ENCODE results near the gene ANAPC16.

Gene ANAPC16

GRCh38 chr10:72173262-72173618 lies 42.6 kb upstream of the ANAPC16 start:
- H3K27me3 ChIP-seq (ENCODE audit: insufficient read depth, low read depth, severe bottlenecking), result no peaks in the 10 kb centered on the region
- no peak overlapping the region for H3K27ac ChIP-seq
- TF ChIP-seq, protein P1, sequence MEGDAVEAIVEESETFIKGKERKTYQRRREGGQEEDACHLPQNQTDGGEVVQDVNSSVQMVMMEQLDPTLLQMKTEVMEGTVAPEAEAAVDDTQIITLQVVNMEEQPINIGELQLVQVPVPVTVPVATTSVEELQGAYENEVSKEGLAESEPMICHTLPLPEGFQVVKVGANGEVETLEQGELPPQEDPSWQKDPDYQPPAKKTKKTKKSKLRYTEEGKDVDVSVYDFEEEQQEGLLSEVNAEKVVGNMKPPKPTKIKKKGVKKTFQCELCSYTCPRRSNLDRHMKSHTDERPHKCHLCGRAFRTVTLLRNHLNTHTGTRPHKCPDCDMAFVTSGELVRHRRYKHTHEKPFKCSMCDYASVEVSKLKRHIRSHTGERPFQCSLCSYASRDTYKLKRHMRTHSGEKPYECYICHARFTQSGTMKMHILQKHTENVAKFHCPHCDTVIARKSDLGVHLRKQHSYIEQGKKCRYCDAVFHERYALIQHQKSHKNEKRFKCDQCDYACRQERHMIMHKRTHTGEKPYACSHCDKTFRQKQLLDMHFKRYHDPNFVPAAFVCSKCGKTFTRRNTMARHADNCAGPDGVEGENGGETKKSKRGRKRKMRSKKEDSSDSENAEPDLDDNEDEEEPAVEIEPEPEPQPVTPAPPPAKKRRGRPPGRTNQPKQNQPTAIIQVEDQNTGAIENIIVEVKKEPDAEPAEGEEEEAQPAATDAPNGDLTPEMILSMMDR (IDR thresholded peaks at IDR 0.05; ENCODE audit: low read depth, low read length), result no peak
- no peak overlapping the region for H3K4me3 ChIP-seq (ENCODE audit: low read depth, low read length)
- DNase-seq, result no peak
- no peaks in the 10 kb centered on the region; the same call in 1 of the 2 replicates for H3K36me3 ChIP-seq
- H3K9me3 ChIP-seq (ENCODE audit: severe bottlenecking), result no peaks in the 10 kb centered on the region

GRCh38 chr10:72173619-72174296 lies 42.1 kb upstream of the ANAPC16 start:
- TF ChIP-seq, protein P1 (IDR thresholded peaks at IDR 0.05; ENCODE audit: low read depth, low read length), result no peak
- Histone ChIP-seq H3K4me3 (ENCODE audit: low read depth, low read length) (no peak overlapping the region), H3K27me3 (ENCODE audit: insufficient read depth, low read depth, severe bottlenecking) (no peaks in the 10 kb centered on the region), H3K9me3 (ENCODE audit: severe bottlenecking) (no peaks in the 10 kb centered on the region), H3K27ac (no peak overlapping the region), H3K36me3 (no peaks in the 10 kb centered on the region; the same call in 1 of the 2 replicates)
- DNase-seq, result peak; percentile 10

GRCh38 chr10:72174297-72174662 lies 41.5 kb upstream of the ANAPC16 start:
- DNase-seq, result no peak
- H3K27me3 ChIP-seq (ENCODE audit: insufficient read depth, low read depth, severe bottlenecking), result no peaks in the 10 kb centered on the region
- TF ChIP-seq, protein P1 (IDR thresholded peaks at IDR 0.05; ENCODE audit: low read depth, low read length), result no peak
- H3K36me3 ChIP-seq, result no peaks in the 10 kb centered on the region; the same call in 1 of the 2 replicates
- no peaks in the 10 kb centered on the region for H3K9me3 ChIP-seq (ENCODE audit: severe bottlenecking)
- H3K4me3 ChIP-seq (ENCODE audit: low read depth, low read length), result no peak overlapping the region
- no peak overlapping the region for H3K27ac ChIP-seq

GRCh38 chr10:72175149-72175548 lies 40.7 kb upstream of the ANAPC16 start:
- H3K36me3 ChIP-seq, result no peaks in the 10 kb centered on the region; the same call in 1 of the 2 replicates
- H3K4me3 ChIP-seq (ENCODE audit: low read depth, low read length), result no peak overlapping the region
- no peaks in the 10 kb centered on the region for H3K9me3 ChIP-seq (ENCODE audit: severe bottlenecking)
- H3K27me3 ChIP-seq (ENCODE audit: insufficient read depth, low read depth, severe bottlenecking), result no peaks in the 10 kb centered on the region
- H3K27ac ChIP-seq, result no peak overlapping the region
- no peak for DNase-seq
- TF ChIP-seq, protein P1 (IDR thresholded peaks at IDR 0.05; ENCODE audit: low read depth, low read length), result no peak

DNA sequence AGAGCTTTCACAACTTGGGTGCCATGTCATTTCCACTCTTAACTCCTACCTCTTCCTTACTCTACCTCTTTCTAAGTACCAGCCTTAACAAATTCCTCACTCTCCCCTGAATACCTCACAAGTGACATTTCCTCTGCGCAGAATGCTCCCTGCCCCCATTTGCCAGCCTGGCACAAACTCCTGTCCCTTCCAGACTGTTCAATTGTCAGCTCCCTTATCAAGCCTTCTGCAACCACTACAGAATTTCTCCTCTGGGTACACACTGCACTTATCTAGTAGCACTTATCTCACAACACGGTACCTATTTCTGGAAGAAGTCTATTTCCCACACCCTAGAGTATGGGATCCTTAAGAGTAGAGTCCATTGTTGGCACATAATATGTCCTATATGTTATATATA lies 39.1 kb upstream of the ANAPC16 start:
- Histone ChIP-seq H3K4me3 (ENCODE audit: low read depth, low read length) (no peak overlapping the region), H3K27ac (no peak overlapping the region), H3K9me3 (ENCODE audit: severe bottlenecking) (no peaks in the 10 kb centered on the region), H3K27me3 (ENCODE audit: insufficient read depth, low read depth, severe bottlenecking) (no peaks in the 10 kb centered on the region), H3K36me3 (0 out of 2 replicates have a peak, but pooled peaks cover 4% of the 10 kb centered on the region)
- no peak for DNase-seq
- TF ChIP-seq, protein P1 (IDR thresholded peaks at IDR 0.05; ENCODE audit: low read depth, low read length), result no peak

GRCh38 chr10:72177454-72177853 lies 38.4 kb upstream of the ANAPC16 start:
- DNase-seq, result no peak
- TF ChIP-seq, protein P1 (IDR thresholded peaks at IDR 0.05; ENCODE audit: low read depth, low read length), result no peak
- H3K27me3 ChIP-seq (ENCODE audit: insufficient read depth, low read depth, severe bottlenecking), result no peaks in the 10 kb centered on the region
- H3K9me3 ChIP-seq (ENCODE audit: severe bottlenecking), result no peaks in the 10 kb centered on the region
- H3K4me3 ChIP-seq (ENCODE audit: low read depth, low read length), result no peak overlapping the region
- H3K36me3 ChIP-seq, result peaks cover 4% of the 10 kb centered on the region; the same call in 1 of the 2 replicates
- H3K27ac ChIP-seq, result no peak overlapping the region; the same call in 1 of the 2 replicates

Measured in WERI-Rb-1 (cell line).